ENCODE measurements around the gene NR4A3.
"Not testable (repeated sequence)": the region's sequence is repeated elsewhere in the genome, so short reads cannot be mapped to it uniquely, and the experiment has no call there.

NR4A3 gene

DNA sequence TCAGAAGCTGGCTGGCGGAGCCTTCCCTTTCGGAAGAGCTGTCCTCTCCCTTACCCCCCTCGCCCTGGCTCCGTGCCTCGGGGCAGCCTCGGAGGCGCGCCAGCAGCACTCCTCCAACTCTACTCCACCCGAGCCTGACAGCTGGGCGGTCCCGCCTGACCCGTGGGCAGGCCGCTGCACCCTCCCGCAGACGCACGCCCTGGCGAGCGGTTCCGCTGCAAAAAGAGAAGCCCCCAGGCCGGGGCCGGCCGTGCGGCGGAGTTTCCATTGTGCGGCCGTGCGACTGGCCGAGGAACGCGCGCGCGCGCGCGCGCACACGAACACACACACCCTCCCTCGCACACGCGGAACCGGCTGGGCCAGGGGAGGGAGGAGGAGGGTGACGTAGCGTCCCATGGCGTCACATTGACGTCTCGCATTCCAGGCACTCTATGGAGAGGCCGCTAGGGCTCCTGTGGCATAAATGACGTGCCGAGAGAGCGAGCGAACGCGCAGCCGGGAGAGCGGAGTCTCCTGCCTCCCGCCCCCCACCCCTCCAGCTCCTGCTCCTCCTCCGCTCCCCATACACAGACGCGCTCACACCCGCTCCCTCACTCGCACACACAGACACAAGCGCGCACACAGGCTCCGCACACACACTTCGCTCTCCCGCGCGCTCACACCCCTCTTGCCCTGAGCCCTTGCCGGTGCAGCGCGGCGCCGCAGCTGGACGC, at the start of gene NR4A3:
Gene NR4A3 (plus strand): TSS at position 490 of the 713 bp plus-strand sequence. CDS start 6,158 bp downstream, outside the sequence.
- Histone ChIP-seq H3K4me3 (ENCODE audit: insufficient read length, low read depth) (peak within 1 kb of the TSS; percentile 82), H3K4me1 (ENCODE audit: insufficient read depth, insufficient read length) (peaks cover 3% of the 10 kb centered on the region), H3K36me3 (ENCODE audit: insufficient read depth, insufficient read length, low read length) (no peaks in the 10 kb centered on the region), H3K9me3 (ENCODE audit: insufficient read depth, low read length) (no peaks in the 10 kb centered on the region), H3K9ac (ENCODE audit: insufficient read length, low read depth) (peak within 1 kb of the TSS; percentile 79), H3K27me3 (ENCODE audit: insufficient read depth, insufficient read length) (peaks cover 64% of the 10 kb centered on the region)
- TF ChIP-seq SUZ12 (IDR thresholded peaks at IDR 0.05; ENCODE audit: extremely low read depth, insufficient read depth, insufficient read length) = no peak
- no peak for TF ChIP-seq ZNF274 (IDR thresholded peaks at IDR 0.05; ENCODE audit: low read depth, low read length)
- no peak for TF ChIP-seq YY1 (IDR thresholded peaks at IDR 0.05; ENCODE audit: insufficient read depth, insufficient read length)
- peak; percentile 74 for DNase-seq (ENCODE audit: low read depth, low spot score)

DNA sequence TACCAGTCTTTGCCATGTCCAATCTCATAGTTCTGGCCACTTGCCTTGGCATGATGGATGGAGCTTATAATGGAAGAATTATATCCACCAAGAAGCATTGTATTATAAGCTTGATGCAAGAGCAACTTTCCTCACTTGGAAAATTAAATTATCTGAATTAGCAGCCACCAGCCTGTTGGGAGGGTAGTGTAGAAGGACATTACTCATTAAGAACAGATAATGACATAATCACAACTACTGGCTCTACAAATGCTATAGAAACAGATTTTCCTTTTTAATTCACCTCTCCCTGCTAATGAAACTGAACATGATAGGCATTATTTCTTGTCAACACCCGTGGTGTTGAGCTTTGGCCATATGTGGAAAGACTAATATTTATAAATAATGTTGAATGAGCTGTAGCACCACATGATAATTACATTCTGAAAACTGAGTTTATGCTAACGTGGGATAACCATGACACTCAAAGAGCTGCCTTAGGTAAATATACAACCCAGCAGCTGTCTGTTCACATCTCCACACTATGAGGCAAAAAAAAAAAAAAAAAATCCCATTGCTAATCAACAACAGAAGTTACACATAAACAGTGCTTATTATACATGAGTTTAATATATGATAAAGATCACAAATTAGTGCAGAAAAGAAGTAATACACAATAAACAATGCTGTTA, 48.1 kb upstream of the NR4A3 start:
- TF ChIP-seq SUZ12 (IDR thresholded peaks at IDR 0.05; ENCODE audit: extremely low read depth, insufficient read depth, insufficient read length) (no peak), ZNF274 (IDR thresholded peaks at IDR 0.05; ENCODE audit: low read depth, low read length) (no peak), YY1 (IDR thresholded peaks at IDR 0.05; ENCODE audit: insufficient read depth, insufficient read length) (no peak)
- Histone ChIP-seq H3K27me3 (ENCODE audit: insufficient read depth, insufficient read length) (no peaks in the 10 kb centered on the region), H3K9ac (ENCODE audit: insufficient read length, low read depth) (no peak overlapping the region), H3K9me3 (ENCODE audit: insufficient read depth, low read length) (no peaks in the 10 kb centered on the region), H3K4me3 (ENCODE audit: insufficient read length, low read depth) (no peak overlapping the region), H3K4me1 (ENCODE audit: insufficient read depth, insufficient read length) (no peaks in the 10 kb centered on the region), H3K36me3 (ENCODE audit: insufficient read depth, insufficient read length, low read length) (no peaks in the 10 kb centered on the region)
- no peak for DNase-seq (ENCODE audit: low read depth, low spot score)

DNA sequence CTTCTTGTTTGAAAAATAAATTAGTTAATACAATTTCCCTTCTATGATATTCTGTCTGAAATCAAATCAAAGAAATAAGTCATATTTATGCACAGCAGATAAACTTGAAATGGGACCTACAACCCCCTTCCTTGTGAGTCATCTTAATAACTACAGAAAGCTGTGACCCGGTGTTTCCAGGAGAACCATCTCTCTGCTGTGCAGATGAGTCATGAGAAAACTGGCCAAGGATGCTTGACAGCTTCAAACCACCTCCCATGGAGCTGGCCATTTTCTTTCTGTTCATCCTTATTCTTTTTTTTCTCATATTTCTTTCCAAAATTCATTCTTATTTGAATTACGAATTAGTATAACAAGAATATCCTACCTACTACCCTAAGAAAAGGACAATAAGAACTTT, 43.4 kb upstream of the NR4A3 start:
- no peaks in the 10 kb centered on the region for H3K36me3 ChIP-seq (ENCODE audit: insufficient read depth, insufficient read length, low read length)
- no peaks in the 10 kb centered on the region for H3K4me1 ChIP-seq (ENCODE audit: insufficient read depth, insufficient read length)
- no peaks in the 10 kb centered on the region for H3K27me3 ChIP-seq (ENCODE audit: insufficient read depth, insufficient read length)
- TF ChIP-seq SUZ12 (IDR thresholded peaks at IDR 0.05; ENCODE audit: extremely low read depth, insufficient read depth, insufficient read length) (no peak), ZNF274 (IDR thresholded peaks at IDR 0.05; ENCODE audit: low read depth, low read length) (no peak), YY1 (IDR thresholded peaks at IDR 0.05; ENCODE audit: insufficient read depth, insufficient read length) (no peak)
- H3K9me3 ChIP-seq (ENCODE audit: insufficient read depth, low read length) = no peaks in the 10 kb centered on the region
- DNase-seq (ENCODE audit: low read depth, low spot score) = no peak
- no peak overlapping the region for H3K9ac ChIP-seq (ENCODE audit: insufficient read length, low read depth)
- no peak overlapping the region for H3K4me3 ChIP-seq (ENCODE audit: insufficient read length, low read depth)

DNA sequence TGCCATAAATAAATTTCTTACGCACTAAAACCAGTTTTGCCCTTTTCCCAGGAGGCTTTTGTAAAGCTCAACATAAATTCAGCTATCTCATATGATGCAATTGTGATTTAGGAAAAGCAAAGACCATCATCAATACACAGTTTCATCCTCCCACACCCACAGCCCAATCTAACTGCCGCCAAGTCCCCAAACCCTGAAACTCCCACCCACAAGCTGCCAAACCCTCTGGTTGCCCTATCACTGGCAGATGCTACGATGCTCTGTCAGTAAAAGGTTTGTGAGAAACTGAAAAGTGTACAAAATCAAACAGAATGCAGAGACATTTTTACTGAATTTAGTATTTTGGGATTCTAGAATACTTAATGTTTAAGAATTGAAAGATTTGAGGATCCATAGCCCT, 42.8 kb upstream of the NR4A3 start:
- no peaks in the 10 kb centered on the region for H3K27me3 ChIP-seq (ENCODE audit: insufficient read depth, insufficient read length)
- no peaks in the 10 kb centered on the region for H3K36me3 ChIP-seq (ENCODE audit: insufficient read depth, insufficient read length, low read length)
- no peak for TF ChIP-seq SUZ12 (IDR thresholded peaks at IDR 0.05; ENCODE audit: extremely low read depth, insufficient read depth, insufficient read length)
- no peak for TF ChIP-seq ZNF274 (IDR thresholded peaks at IDR 0.05; ENCODE audit: low read depth, low read length)
- no peak for TF ChIP-seq YY1 (IDR thresholded peaks at IDR 0.05; ENCODE audit: insufficient read depth, insufficient read length)
- no peak overlapping the region for H3K4me3 ChIP-seq (ENCODE audit: insufficient read length, low read depth)
- no peak for DNase-seq (ENCODE audit: low read depth, low spot score)
- H3K4me1 ChIP-seq (ENCODE audit: insufficient read depth, insufficient read length) = no peaks in the 10 kb centered on the region
- H3K9me3 ChIP-seq (ENCODE audit: insufficient read depth, low read length) = no peaks in the 10 kb centered on the region
- no peak overlapping the region for H3K9ac ChIP-seq (ENCODE audit: insufficient read length, low read depth)

DNA sequence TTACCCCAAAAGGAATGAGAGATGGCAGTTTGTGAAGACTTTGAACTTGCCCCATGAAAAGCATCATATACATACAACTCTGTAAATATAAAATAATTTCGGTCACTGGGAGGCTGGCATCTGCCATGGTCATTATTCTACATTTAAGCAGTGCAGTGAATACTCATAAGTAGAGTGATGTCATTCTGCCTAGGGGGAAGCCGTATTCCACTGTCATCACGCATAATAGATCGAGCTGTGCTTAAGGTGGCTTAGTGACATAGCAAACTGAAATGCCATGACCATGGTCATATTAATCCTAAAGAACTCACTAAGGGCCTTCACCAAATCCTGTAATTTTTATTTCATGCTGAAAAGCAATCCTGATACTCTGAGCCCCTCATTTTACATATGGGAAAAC, 42.4 kb upstream of the NR4A3 start:
- Histone ChIP-seq H3K4me1 (ENCODE audit: insufficient read depth, insufficient read length) (no peaks in the 10 kb centered on the region), H3K27me3 (ENCODE audit: insufficient read depth, insufficient read length) (no peaks in the 10 kb centered on the region), H3K36me3 (ENCODE audit: insufficient read depth, insufficient read length, low read length) (no peaks in the 10 kb centered on the region), H3K4me3 (ENCODE audit: insufficient read length, low read depth) (no peak overlapping the region), H3K9me3 (ENCODE audit: insufficient read depth, low read length) (no peaks in the 10 kb centered on the region), H3K9ac (ENCODE audit: insufficient read length, low read depth) (no peak overlapping the region)
- DNase-seq (ENCODE audit: low read depth, low spot score) = no peak
- TF ChIP-seq YY1 (IDR thresholded peaks at IDR 0.05; ENCODE audit: insufficient read depth, insufficient read length) = no peak
- TF ChIP-seq SUZ12 (IDR thresholded peaks at IDR 0.05; ENCODE audit: extremely low read depth, insufficient read depth, insufficient read length) = no peak
- no peak for TF ChIP-seq ZNF274 (IDR thresholded peaks at IDR 0.05; ENCODE audit: low read depth, low read length)

DNA sequence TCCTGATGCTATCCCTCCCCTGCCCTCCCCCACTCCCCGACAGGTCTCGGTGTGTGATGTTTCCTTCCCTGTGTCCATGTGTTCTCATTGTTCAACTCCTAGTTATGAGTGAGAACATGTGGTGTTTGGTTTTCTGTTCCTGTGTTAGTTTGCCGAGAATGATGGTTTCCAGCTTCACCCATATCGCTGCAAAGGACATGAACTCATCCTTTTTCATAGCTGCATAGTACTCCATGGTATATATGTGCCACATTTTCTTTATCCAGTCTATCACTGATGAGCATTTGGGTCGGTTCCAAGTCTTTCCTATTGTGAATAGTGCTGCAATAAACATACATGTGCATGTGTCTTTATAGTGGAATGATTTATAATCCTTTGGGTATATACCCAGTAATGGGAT, 39.3 kb upstream of the NR4A3 start:
- H3K27me3 ChIP-seq (ENCODE audit: insufficient read depth, insufficient read length); H3K9ac ChIP-seq (ENCODE audit: insufficient read length, low read depth); H3K4me1 ChIP-seq (ENCODE audit: insufficient read depth, insufficient read length); H3K9me3 ChIP-seq (ENCODE audit: insufficient read depth, low read length); H3K36me3 ChIP-seq (ENCODE audit: insufficient read depth, insufficient read length, low read length); H3K4me3 ChIP-seq (ENCODE audit: insufficient read length, low read depth); DNase-seq (ENCODE audit: low read depth, low spot score): not testable (repeated sequence)

DNA sequence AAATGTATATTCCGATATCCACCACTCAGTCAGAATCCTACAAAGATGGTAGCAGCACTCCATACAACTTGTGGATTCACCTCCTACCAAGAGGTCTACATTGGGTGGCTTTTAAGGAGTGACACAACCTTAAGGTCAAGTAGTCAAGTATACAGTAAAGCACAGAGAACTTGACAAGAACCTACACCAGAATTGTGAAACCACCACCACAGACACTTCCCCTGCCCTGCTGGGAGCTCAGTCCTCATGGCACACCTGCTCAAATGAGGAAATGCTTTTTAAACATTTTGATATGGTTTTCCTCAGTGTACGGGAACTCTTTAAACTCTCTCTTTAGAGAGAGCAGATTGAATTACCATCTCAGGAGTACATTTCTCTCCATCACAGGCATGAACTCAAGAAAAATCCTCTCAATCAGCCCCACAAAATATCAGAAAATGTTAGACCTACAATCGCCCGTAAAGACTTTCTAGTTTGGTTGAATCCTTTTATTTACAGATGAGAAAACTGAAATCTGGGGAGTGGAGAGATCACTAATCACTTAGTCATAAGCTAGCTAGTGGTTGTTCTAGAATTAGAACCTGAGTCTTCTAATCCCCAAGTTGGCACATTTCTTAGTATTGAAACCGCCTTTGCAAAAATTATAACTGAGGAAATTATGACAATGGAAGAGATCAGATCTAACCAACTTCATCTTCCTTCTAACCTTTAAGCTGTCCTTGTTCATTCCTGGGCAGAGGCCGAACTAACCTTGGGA, 38.5 kb upstream of the NR4A3 start:
- H3K4me3 ChIP-seq (ENCODE audit: insufficient read length, low read depth) = no peak overlapping the region
- no peaks in the 10 kb centered on the region for H3K9me3 ChIP-seq (ENCODE audit: insufficient read depth, low read length)
- H3K9ac ChIP-seq (ENCODE audit: insufficient read length, low read depth) = no peak overlapping the region
- no peak for TF ChIP-seq SUZ12 (IDR thresholded peaks at IDR 0.05; ENCODE audit: extremely low read depth, insufficient read depth, insufficient read length)
- no peak for TF ChIP-seq ZNF274 (IDR thresholded peaks at IDR 0.05; ENCODE audit: low read depth, low read length)
- no peak for TF ChIP-seq YY1 (IDR thresholded peaks at IDR 0.05; ENCODE audit: insufficient read depth, insufficient read length)
- no peaks in the 10 kb centered on the region for H3K27me3 ChIP-seq (ENCODE audit: insufficient read depth, insufficient read length)
- no peak for DNase-seq (ENCODE audit: low read depth, low spot score)
- H3K36me3 ChIP-seq (ENCODE audit: insufficient read depth, insufficient read length, low read length) = no peaks in the 10 kb centered on the region
- no peaks in the 10 kb centered on the region for H3K4me1 ChIP-seq (ENCODE audit: insufficient read depth, insufficient read length)
